Lower lobe of right lung (tissue), 2 donors: ENCODE results near the gene DBT. TPM values are rescaled to one million over a fixed set of nuclear protein-coding genes. Genes with fewer than 3 reads are reported as not detected.

Source experiments
- ATAC-seq, 2 donors: fragments of 200-7000 bp; cut with Tn5 transposase; one replicate each; pipeline ENCODE4 v1.9.1; 2020 to 2022; ENCODE audit warnings: mild to moderate bottlenecking in 2 of 2, moderate library complexity in 2 of 2
- DNase-seq: peaks from one replicate; pipeline ENCODE4 v3.0.0-alpha.2; 2020
- H3K27ac ChIP-seq: fragments of 200-600 bp; one replicate; pipeline ENCODE4 v1.8.0; 2022
- H3K27me3 ChIP-seq: fragments of 200-600 bp; one replicate; pipeline ENCODE4 v1.8.0; 2022; ENCODE audit warnings: low read depth
- H3K36me3 ChIP-seq: fragments of 200-600 bp; one replicate; pipeline ENCODE4 v1.8.0; 2022; ENCODE audit warnings: mild to moderate bottlenecking
- H3K4me1 ChIP-seq: fragments of 200-600 bp; one replicate; pipeline ENCODE4 v1.8.0; 2022
- H3K4me3 ChIP-seq: fragments of 200-600 bp; one replicate; pipeline ENCODE4 v1.8.0; 2022; ENCODE audit warnings: mild to moderate bottlenecking
- H3K9me3 ChIP-seq: fragments of 200-600 bp; one replicate; pipeline ENCODE4 v1.8.0; 2022
- intact Hi-C: fragments of 100-400 bp; cut with DNase I; formaldehyde crosslinking; loops from one replicate; pipeline ENCODE4 v1.11.0; 2022
- total RNA-seq: library from RNA; stranded (reverse); fragmentation: NEBNext Ultra II Directional; extraction: Animal tissue kit (Norgen Biotek cat#: 25700); gene quantifications from one replicate; pipeline ENCODE4 v1.2.1, GENCODE V29; 2021
- TF ChIP-seq, protein P1 (sequence below): fragments of 200-600 bp; IDR thresholded peaks from one replicate; pipeline ENCODE4 v1.8.0; 2022; ENCODE audit warnings: antibody characterized with exemption, mild to moderate bottlenecking
- donor health status: DM: no; HTN: yes; CAD: no; lungs with severe emphysema.

Gene DBT
- total RNA-seq, 1 donor from 2014 or later, result 17.4 TPM

DNA sequence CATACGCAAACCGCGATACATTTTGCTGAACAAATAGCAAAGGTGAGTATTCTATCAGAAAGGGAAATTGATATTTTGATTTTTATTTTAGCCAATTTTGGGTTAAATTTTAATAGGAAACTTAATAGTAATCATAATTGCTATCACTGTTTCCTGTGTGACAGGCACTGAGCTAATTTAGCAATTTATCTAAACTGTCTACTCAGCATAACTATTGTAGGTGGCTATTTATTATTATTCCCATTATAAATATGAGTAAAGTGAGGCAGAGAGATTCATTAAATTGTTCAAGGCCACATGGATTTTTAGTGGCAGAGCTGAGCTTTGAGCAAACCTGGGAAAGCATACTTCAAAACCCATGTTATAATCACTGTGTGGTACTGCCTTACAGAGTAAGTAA, 37.5 kb upstream of the DBT start:
- DNase-seq (no peak), ATAC-seq (no peak)
- no peaks in the 10 kb centered on the region for H3K4me1 ChIP-seq
- TF ChIP-seq, protein P1, sequence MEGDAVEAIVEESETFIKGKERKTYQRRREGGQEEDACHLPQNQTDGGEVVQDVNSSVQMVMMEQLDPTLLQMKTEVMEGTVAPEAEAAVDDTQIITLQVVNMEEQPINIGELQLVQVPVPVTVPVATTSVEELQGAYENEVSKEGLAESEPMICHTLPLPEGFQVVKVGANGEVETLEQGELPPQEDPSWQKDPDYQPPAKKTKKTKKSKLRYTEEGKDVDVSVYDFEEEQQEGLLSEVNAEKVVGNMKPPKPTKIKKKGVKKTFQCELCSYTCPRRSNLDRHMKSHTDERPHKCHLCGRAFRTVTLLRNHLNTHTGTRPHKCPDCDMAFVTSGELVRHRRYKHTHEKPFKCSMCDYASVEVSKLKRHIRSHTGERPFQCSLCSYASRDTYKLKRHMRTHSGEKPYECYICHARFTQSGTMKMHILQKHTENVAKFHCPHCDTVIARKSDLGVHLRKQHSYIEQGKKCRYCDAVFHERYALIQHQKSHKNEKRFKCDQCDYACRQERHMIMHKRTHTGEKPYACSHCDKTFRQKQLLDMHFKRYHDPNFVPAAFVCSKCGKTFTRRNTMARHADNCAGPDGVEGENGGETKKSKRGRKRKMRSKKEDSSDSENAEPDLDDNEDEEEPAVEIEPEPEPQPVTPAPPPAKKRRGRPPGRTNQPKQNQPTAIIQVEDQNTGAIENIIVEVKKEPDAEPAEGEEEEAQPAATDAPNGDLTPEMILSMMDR, result no peak
- H3K9me3 ChIP-seq, result no peaks in the 10 kb centered on the region
- no peaks in the 10 kb centered on the region for H3K27me3 ChIP-seq
- H3K4me3 ChIP-seq, result no peak overlapping the region
- intact Hi-C loops, result no loop called here
- H3K27ac ChIP-seq, result no peak overlapping the region
- peaks cover 95% of the 10 kb centered on the region for H3K36me3 ChIP-seq

DNA sequence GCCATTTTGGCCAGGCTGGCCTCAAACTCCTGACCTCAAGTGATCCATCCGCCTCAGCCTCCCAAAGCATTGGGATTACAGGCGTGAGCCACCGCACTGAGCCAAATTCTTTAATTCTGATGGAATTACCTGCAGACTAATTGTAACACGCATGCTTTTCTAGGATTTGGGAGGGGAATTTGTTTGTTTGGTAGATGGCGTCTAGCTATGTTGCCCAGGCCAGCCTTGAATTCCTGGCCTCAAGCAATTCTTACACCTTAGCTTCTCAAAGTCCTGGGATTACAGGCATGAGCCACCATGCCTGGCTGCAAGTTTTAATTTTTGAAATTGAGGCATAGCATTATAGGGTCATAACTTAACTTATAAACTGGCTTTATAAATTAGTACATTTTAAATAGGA, 35.0 kb upstream of the DBT start:
- TF ChIP-seq, protein P1, result no peak
- Histone ChIP-seq H3K27ac (no peak overlapping the region), H3K9me3 (no peaks in the 10 kb centered on the region), H3K4me3 (no peak overlapping the region), H3K36me3 (peaks cover 95% of the 10 kb centered on the region), H3K27me3 (no peaks in the 10 kb centered on the region), H3K4me1 (no peaks in the 10 kb centered on the region)
- DNase-seq (no peak), ATAC-seq (no peak)
- intact Hi-C loops, result no loop called here

- no peak overlapping the region for H3K4me3 ChIP-seq
- DNase-seq (no peak), ATAC-seq (peak in 1 of 2 donors; percentile 32)
- peaks cover 98% of the 10 kb centered on the region for H3K36me3 ChIP-seq
- no peaks in the 10 kb centered on the region for H3K27me3 ChIP-seq
- no peaks in the 10 kb centered on the region for H3K4me1 ChIP-seq
- intact Hi-C loops, result no loop called here
- no peak overlapping the region for H3K27ac ChIP-seq
- TF ChIP-seq, protein P1, result no peak
- H3K9me3 ChIP-seq, result no peaks in the 10 kb centered on the region
These were observed 30.5 kb upstream of the DBT start for GRCh38 chr1:100279954-100280682.

DNA sequence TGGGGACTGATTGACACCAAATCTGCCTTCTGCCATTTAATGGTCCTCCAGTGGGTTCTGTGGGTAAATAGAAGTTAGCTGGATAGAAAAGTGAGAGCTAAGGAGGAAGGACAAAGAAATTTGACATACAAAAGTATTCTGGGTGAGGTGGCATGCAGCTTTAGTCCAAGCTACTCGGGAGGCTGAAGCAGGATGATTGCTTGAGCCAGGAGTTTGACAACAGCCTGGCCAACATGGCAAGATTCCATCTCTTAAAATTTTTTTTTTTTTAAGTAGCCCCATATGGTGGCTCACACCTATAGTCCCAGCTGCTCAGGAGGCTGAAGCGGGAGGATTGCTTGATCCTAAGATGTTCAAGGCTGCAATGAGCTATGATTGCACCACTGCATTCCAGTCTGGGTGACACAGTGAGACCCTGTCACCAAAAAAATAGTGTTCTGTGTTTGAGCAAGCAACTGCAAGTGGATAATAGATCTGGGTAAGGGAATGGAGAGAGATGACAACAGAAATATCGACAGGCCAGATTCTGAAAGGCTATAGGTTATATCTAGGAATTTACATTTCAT, 29.8 kb upstream of the DBT start:
- no peaks in the 10 kb centered on the region for H3K4me1 ChIP-seq
- ATAC-seq, result no peak
- H3K27me3 ChIP-seq, result no peaks in the 10 kb centered on the region
- no peak overlapping the region for H3K27ac ChIP-seq
- no peaks in the 10 kb centered on the region for H3K9me3 ChIP-seq
- peaks cover 98% of the 10 kb centered on the region for H3K36me3 ChIP-seq
- H3K4me3 ChIP-seq, result no peak overlapping the region
- intact Hi-C loops, result no loop called here
- TF ChIP-seq, protein P1, result no peak
- no peak for DNase-seq

DNA sequence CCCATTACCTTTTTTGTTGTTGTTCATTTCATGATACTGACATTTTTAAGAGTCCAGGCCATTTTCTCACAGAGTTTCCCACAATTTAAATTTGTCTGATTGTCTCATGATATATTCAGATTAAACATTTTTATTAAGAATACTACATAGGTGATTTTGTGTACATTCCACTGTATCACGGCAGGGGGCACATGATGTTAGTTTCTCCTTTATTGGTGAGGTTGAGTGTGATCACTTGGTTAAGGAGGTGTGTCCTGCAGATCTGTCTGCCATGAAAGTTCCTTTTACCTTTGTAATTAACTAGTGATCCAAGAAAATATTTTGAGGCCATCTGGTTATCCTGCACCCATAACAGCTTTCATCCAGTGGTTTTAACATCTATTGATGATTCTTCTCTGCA, 28.2 kb upstream of the DBT start:
- intact Hi-C loops, result no loop called here
- peaks cover 99% of the 10 kb centered on the region for H3K36me3 ChIP-seq

More for the DNA sequence above, 28.2 kb upstream of the DBT start:
- no peak overlapping the region for H3K4me3 ChIP-seq
- no peak overlapping the region for H3K27ac ChIP-seq
- ATAC-seq, result no peak
- H3K27me3 ChIP-seq, result no peaks in the 10 kb centered on the region
- H3K9me3 ChIP-seq, result no peaks in the 10 kb centered on the region
- DNase-seq, result no peak
- TF ChIP-seq, protein P1, result no peak
- no peaks in the 10 kb centered on the region for H3K4me1 ChIP-seq
